ENCODE results near the gene DIDO1. TPM values are rescaled to one million over a fixed set of nuclear protein-coding genes. Genes with fewer than 3 reads are reported as not detected.

The DIDO1 gene
- total RNA-seq, 4 donors from 2014 or later = 40.6 to 64.4 (median 54.1) TPM

- ATAC-seq (ENCODE audit: low FRiP score) (no peak), DNase-seq (ENCODE audit: low spot score) (no peak)
- TF ChIP-seq CTCF (IDR thresholded peaks at IDR 0.05) = no peak
These were observed 31.1 kb upstream of the DIDO1 start for GRCh38 chr20:62957136-62958117.

GRCh38 chr20:62956387-62957135 lies 30.3 kb upstream of the DIDO1 start:
- no peak for TF ChIP-seq CTCF (IDR thresholded peaks at IDR 0.05)
- ATAC-seq (ENCODE audit: low FRiP score) = no peak
- DNase-seq (ENCODE audit: low spot score) = no peak

GRCh38 chr20:62955519-62956386 lies 29.4 kb upstream of the DIDO1 start:
- ATAC-seq (ENCODE audit: low FRiP score) (no peak), DNase-seq (ENCODE audit: low spot score) (no peak)
- TF ChIP-seq CTCF (IDR thresholded peaks at IDR 0.05) = no peak

- ATAC-seq (ENCODE audit: low FRiP score) = peak; percentile 74
- DNase-seq (ENCODE audit: low spot score) = peak; percentile 43
- no peak for TF ChIP-seq CTCF (IDR thresholded peaks at IDR 0.05)
These were observed 27.8 kb upstream of the DIDO1 start for GRCh38 chr20:62953839-62954703.

- DNase-seq (ENCODE audit: low spot score) (no peak), ATAC-seq (ENCODE audit: low FRiP score) (no peak)
- TF ChIP-seq CTCF (IDR thresholded peaks at IDR 0.05) = no peak
These were observed 26.9 kb upstream of the DIDO1 start for GRCh38 chr20:62952968-62953838.
